H1 (cell line): ENCODE results near the gene ZKSCAN1. TPM values are rescaled to one million over a fixed set of nuclear protein-coding genes. Genes with fewer than 3 reads are reported as not detected.

Experiments used
- CBX8 ChIP-seq: fragments of 300-800, 300-1000 bp; sonication (generic); IDR thresholded peaks from 2 replicates; pipeline ENCODE4 v1.7.1; 2016; ENCODE audit warnings: low read depth, low read length, borderline replicate concordance
- POLR2AphosphoS5 ChIP-seq: IDR thresholded peaks from 2 replicates; pipeline ENCODE4 v1.6.1; 2011; ENCODE audit warnings: low read depth, low read length
- SRF ChIP-seq: IDR thresholded peaks from 2 replicates; pipeline ENCODE4 v1.6.1; 2011; ENCODE audit warnings: mild to moderate bottlenecking, low read depth, low read length, moderate library complexity
- polyA plus RNA-seq, 7 experiments: library from polyadenylated mRNA; depleted of rRNA in 3 of 7; stranded (reverse) in 5 of 7; unstranded in 2 of 7; fragments of >200 nt in 5 of 7; fragments of 200-250 nt in 2 of 7; gene quantifications; 1 replicate in 5 of 7; 2 replicates in 1 of 7; 4 replicates in 1 of 7; pipeline versions ENCODE4 v1.2.1 to v1.2.3, GENCODE V29; 2011 to 2013; ENCODE audit warnings: missing spikeins in 2 of 7, mixed read lengths in 2 of 7
- total RNA-seq: library from RNA; stranded (reverse); fragmentation: NEBNext Ultra II Directional; extraction: Animal tissue kit (Norgen Biotek cat#: 25700); gene quantifications from 2 replicates; pipeline ENCODE4 v1.2.1, GENCODE V29; 2021
- TF ChIP-seq, protein P1 (sequence below): IDR thresholded peaks from 2 replicates; pipeline ENCODE4 v1.6.1; 2012; ENCODE audit warnings: inconsistent platforms

Gene ZKSCAN1
- total and polyA plus RNA-seq, 2 of the 8 experiments (the other 6 are each of a cell fraction or from before 2014, with no cell fraction given), result 8.2 to 40.6 TPM

DNA sequence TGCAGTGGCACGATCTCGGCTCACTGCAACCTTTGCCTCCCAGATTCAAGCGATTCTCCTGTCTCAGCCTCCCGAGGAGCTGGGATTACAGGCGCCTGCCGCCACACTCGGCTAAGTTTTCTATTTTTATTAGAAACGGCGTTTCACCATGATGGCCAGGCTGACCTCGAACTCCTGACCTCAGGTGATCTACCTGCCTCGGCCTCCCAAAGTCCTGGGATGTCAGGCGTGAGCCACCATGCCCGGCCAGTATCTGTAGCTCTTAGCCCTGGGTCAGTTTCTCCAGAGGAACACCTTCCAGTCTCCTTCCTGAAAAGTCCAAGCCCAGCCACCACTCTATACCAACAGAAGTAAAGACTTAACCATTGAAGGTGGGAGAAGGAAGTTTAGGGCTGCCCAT, 15.2 kb upstream of the ZKSCAN1 start (continued):
- TF ChIP-seq, protein P1, sequence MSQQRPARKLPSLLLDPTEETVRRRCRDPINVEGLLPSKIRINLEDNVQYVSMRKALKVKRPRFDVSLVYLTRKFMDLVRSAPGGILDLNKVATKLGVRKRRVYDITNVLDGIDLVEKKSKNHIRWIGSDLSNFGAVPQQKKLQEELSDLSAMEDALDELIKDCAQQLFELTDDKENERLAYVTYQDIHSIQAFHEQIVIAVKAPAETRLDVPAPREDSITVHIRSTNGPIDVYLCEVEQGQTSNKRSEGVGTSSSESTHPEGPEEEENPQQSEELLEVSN, result no peak
- TF ChIP-seq CBX8 (no peak), SRF (no peak), POLR2AphosphoS5 (no peak)
